OCI-LY7 (cell line): ENCODE data around the gene CLK4. TPM values are rescaled to one million over a fixed set of nuclear protein-coding genes. Genes with fewer than 3 reads are reported as not detected.

Experiments
- BruUV-seq: library from RNA; stranded (reverse); fragments of 400-500 nt; replicated peaks from 2 replicates; lab custom pipeline; 2021; lab: Mats Ljungman, UMichigan
- CTCF ChIA-PET: fragments of 300-600 bp; sonication (Branson Sonifier 250); formaldehyde crosslinking; loops from one replicate; lab custom pipeline; 2022; ENCODE audit warnings: antibody characterized with exemption; ENCODE audit not compliant: unreplicated experiment; lab: Charles Lee
- POLR2A ChIA-PET: fragments of 300-600 bp; sonication (Branson Sonifier 250); formaldehyde crosslinking; loops from one replicate; lab custom pipeline; 2022; ENCODE audit warnings: antibody characterized with exemption; lab: Charles Lee
- DNase-seq: peaks from one replicate; pipeline ENCODE4 v3.0.0-alpha.2; 2015; ENCODE audit warnings: low spot score
- H2AFZ ChIP-seq: fragments of 200-600 bp; sonication (generic), shearing (Covaris generic); 2 replicates; pipeline ENCODE4 v1.6.1; 2014; ENCODE audit warnings: mild to moderate bottlenecking, antibody characterized with exemption, low read length, moderate library complexity
- H3K27ac ChIP-seq: fragments of 200-600 bp; sonication (generic); 2 replicates; pipeline ENCODE4 v1.5.1; 2014; ENCODE audit warnings: mixed run types, low read depth, mild to moderate bottlenecking, moderate library complexity, low read length, inconsistent platforms; ENCODE audit not compliant: poor library complexity, severe bottlenecking
- H3K36me3 ChIP-seq: fragments of 200-600 bp; sonication (generic); 2 replicates; pipeline ENCODE4 v1.6.1; 2014; ENCODE audit warnings: mild to moderate bottlenecking, antibody characterized with exemption, low read length, moderate library complexity, mixed read lengths; ENCODE audit not compliant: insufficient read depth
- H3K4me1 ChIP-seq: fragments of 200-600 bp; sonication (generic); 2 replicates; pipeline ENCODE4 v1.5.1; 2014; ENCODE audit warnings: mild to moderate bottlenecking, low read length; ENCODE audit not compliant: insufficient read depth, poor library complexity, severe bottlenecking
- H3K4me2 ChIP-seq: fragments of 200-600 bp; sonication (generic); 2 replicates; pipeline ENCODE4 v1.6.1; 2014; ENCODE audit warnings: mild to moderate bottlenecking, low read length
- H3K4me3 ChIP-seq: fragments of 200-600 bp; sonication (generic); 2 replicates; pipeline ENCODE4 v1.5.1; 2014; ENCODE audit warnings: mild to moderate bottlenecking, low read depth, low read length; ENCODE audit not compliant: poor library complexity, severe bottlenecking
- H3K79me2 ChIP-seq: fragments of 200-600 bp; sonication (generic); 2 replicates; pipeline ENCODE4 v1.6.1; 2016; ENCODE audit warnings: low read depth, mild to moderate bottlenecking, low read length, moderate library complexity, mixed read lengths; ENCODE audit not compliant: insufficient read depth
- H3K9me2 ChIP-seq: fragments of 200-600 bp; sonication (generic); 2 replicates; pipeline ENCODE4 v1.6.1; 2016; ENCODE audit warnings: mild to moderate bottlenecking, low read length, mixed read lengths; ENCODE audit not compliant: insufficient read depth
- H3K9me3 ChIP-seq: fragments of 200-600 bp; sonication (generic); 2 replicates; pipeline ENCODE4 v1.6.1; 2014; ENCODE audit warnings: mild to moderate bottlenecking, mixed run types, low read length, mixed read lengths
- H4K20me1 ChIP-seq: fragments of 200-600 bp; sonication (generic); 2 replicates; pipeline ENCODE4 v1.6.1; 2014; ENCODE audit warnings: mild to moderate bottlenecking, antibody characterized with exemption, low read length, moderate library complexity, mixed read lengths; ENCODE audit not compliant: insufficient read depth
- CTCF ChIP-seq: fragments of 200-600 bp; sonication (generic); conservative IDR thresholded peaks from 2 replicates; pipeline ENCODE4 v1.5.1; 2014; ENCODE audit warnings: mild to moderate bottlenecking, antibody characterized with exemption, low read length, moderate library complexity, mixed read lengths
- EZH2phosphoT487 ChIP-seq: fragments of 200-600 bp; sonication (generic); IDR thresholded peaks from 2 replicates; pipeline ENCODE4 v1.6.1; 2018; ENCODE audit warnings: low read depth, borderline replicate concordance, mild to moderate bottlenecking, mixed run types, antibody characterized with exemption, low read length, moderate library complexity, mixed read lengths
- intact Hi-C: fragments of 100-400 bp; cut with micrococcal nuclease; formaldehyde crosslinking; loops from one replicate; pipeline ENCODE4 v1.10.0; 2022; ENCODE audit not compliant: unreplicated experiment
- total RNA-seq, 2 experiments: library from RNA; depleted of rRNA in 1 of 2; stranded (reverse); fragments of >200 nt in 1 of 2; shearing (Covaris generic) in 1 of 2; gene quantifications; 2 replicates each; pipeline ENCODE4 v1.2.3, GENCODE V29; 2014 to 2022

Gene CLK4
- total RNA-seq, 2 experiments from 2014 or later, result 32.6 to 37.4 TPM

- Histone ChIP-seq H3K4me1 (no peaks in the 10 kb centered on the region), H3K36me3 (no peaks in the 10 kb centered on the region), H3K9me3 (no peaks in the 10 kb centered on the region), H4K20me1 (no peaks in the 10 kb centered on the region), H3K4me2 (no peak overlapping the region), H3K27ac (no peak overlapping the region), H2AFZ (no peak overlapping the region), H3K79me2 (no peaks in the 10 kb centered on the region), H3K4me3 (no peak overlapping the region), H3K9me2 (no peaks in the 10 kb centered on the region)
- no peak for DNase-seq
- ChIA-PET CTCF (no interaction called here), POLR2A (no interaction called here)
- no TSS peak for BruUV-seq
- intact Hi-C loops, result no loop called here
- TF ChIP-seq EZH2phosphoT487 (no peak), CTCF (no peak)
Observed at GRCh38 chr5:178671602-178672144, 44.8 kb upstream of the CLK4 start.

DNA sequence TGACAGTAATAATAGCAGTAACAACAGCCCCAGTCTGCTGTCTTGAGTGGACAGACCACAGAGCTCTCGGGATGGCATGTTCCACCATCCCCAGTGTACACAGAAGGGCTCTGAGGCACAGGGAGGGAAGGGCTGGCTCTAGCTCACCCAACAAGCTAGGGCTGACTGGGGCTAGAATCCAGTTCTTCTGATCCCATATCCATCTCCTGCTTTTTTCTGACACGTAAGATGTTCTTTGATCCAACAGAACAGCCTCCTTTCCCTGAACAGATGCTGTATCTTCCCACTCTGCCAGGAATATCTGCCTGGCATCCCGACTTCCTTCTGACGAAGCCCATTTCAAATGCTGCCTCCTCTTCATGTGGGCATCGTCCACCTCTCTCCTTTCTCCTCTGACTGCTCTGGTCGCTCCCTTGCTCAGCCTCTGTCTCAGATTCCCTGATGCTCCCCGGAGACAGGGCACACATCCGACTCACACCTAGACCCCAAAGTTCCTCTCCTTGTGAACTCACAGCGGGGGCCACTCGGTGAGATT lies 43.6 kb upstream of the CLK4 start:
- Histone ChIP-seq H3K9me2 (no peaks in the 10 kb centered on the region), H4K20me1 (no peaks in the 10 kb centered on the region), H3K4me1 (no peaks in the 10 kb centered on the region), H3K36me3 (no peaks in the 10 kb centered on the region), H3K4me2 (no peak overlapping the region), H3K4me3 (no peak overlapping the region), H2AFZ (no peak overlapping the region), H3K9me3 (no peaks in the 10 kb centered on the region), H3K79me2 (no peaks in the 10 kb centered on the region), H3K27ac (no peak overlapping the region)
- no TSS peak for BruUV-seq
- ChIA-PET POLR2A (no interaction called here), CTCF (no interaction called here)
- no peak for DNase-seq
- intact Hi-C loops, result no loop called here
- TF ChIP-seq CTCF (no peak), EZH2phosphoT487 (no peak)

DNA sequence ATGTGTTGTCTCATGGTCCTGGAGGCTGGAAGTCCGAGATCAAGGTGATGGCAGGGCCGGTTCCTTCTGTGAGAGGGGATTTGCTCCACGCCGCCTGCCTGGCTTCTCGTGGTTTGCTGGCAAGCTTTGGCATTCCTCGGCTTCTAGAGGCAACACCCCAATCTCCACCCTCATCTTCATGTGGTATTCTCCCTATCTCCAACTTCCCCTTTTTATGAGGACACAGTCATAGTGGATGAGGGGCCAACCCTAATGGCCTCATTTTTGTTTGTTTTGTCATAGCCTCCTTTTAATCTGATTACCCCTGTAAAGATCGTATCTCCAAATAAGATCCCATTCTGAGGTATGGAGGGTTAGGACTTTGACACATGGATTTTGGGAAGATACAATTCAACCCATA lies 41.7 kb upstream of the CLK4 start:
- CTCF ChIA-PET, result no interaction called here
- Histone ChIP-seq H4K20me1 (no peaks in the 10 kb centered on the region), H3K9me2 (no peaks in the 10 kb centered on the region), H2AFZ (no peak overlapping the region), H3K36me3 (no peaks in the 10 kb centered on the region), H3K79me2 (no peaks in the 10 kb centered on the region), H3K27ac (no peak overlapping the region), H3K4me2 (no peak overlapping the region), H3K4me3 (no peak overlapping the region), H3K4me1 (no peaks in the 10 kb centered on the region), H3K9me3 (no peaks in the 10 kb centered on the region)
- intact Hi-C loops, result no loop called here
- no TSS peak for BruUV-seq
- no peak for DNase-seq
- POLR2A ChIA-PET, result no interaction called here
- TF ChIP-seq EZH2phosphoT487 (no peak), CTCF (no peak)
